ENCODE results near the gene STX7.
A peak's percentile ranks its signal among the peaks of the same experiment; 100 is the strongest.
"Not testable (repeated sequence)": the region's sequence is repeated elsewhere in the genome, so short reads cannot be mapped to it uniquely, and the experiment has no call there.

The STX7 gene, protein sequence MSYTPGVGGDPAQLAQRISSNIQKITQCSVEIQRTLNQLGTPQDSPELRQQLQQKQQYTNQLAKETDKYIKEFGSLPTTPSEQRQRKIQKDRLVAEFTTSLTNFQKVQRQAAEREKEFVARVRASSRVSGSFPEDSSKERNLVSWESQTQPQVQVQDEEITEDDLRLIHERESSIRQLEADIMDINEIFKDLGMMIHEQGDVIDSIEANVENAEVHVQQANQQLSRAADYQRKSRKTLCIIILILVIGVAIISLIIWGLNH

DNA sequence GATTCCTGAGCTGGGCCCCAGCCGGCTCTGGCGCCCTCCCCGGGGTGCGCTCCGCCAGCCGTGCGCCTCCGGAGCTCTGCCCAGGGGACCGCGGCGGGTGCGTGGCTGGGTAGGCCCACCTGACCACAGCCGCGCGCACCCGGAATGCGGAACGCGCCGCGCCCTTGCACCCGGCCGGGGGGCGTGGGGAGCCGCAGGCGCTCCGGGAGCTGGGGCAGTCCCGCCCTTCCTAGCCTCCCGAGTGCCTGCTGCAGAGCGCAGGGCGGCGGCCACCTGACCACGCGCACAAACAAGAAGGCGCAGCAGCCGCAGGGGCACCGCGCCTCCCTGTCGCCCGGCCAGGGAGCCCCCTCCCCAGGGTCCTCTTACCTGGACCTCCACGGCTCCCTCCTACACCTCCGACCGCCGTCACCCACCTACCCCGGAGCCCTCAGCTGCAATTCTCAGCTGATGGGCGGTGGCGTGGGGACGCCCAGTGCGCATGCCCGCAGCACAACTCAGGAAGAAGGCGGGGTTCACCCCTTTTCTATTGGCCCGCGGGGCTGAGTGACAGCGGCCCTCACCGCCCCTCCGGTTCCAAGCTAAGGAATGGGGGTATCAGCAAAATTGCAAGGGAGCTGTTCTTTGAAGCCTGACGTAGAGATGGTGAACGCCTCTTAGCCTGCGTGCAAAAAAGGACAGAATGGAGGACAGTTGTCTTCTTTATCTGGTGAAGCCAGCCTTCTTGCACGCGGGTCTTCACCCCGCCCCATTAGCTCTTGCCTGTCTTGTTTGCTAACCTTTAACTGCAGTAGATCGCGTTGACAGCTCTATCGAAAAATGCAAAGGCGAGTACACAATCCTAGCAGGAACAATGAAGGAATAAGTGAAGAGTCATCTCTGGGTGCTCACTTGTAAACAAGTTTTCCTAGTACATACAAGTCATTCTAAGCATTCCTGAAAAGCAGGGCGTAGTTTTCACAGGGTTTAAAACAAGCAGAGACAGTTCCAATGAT is at the start of gene STX7:
TSS of gene STX7 (minus strand) at position 479 of the 995 bp plus-strand sequence. CDS start 9,586 bp downstream, outside the sequence.
- DNase-seq, result peak; percentile 87

DNA sequence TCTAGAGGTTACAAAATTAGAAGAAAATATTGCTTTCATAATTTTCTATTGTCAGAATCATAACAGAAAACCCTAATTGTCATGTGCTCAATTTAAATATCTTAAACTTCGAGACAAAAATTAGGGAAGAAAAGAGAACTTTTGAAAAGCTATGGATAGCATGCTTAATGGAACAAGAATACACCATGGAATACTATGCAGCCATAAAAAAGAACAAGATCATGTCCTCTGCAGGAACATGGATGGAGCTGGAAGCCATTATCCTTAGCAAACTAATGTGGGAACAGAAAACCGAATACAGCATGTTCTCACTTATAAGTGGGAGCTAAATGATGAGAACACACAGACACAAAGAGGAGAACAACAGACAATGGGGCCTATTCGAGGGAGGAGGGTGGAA is 47.2 kb upstream of the STX7 start:
- DNase-seq, result not testable (repeated sequence)

- no peak for DNase-seq
These were observed 39.5 kb upstream of the STX7 start, which contains the start of gene TAAR8 for GRCh38 chr6:132552372-132552771. Gene TAAR8 (plus strand): TSS chr6:132552672. CDS start chr6:132552693, 21 bp downstream.

DNA sequence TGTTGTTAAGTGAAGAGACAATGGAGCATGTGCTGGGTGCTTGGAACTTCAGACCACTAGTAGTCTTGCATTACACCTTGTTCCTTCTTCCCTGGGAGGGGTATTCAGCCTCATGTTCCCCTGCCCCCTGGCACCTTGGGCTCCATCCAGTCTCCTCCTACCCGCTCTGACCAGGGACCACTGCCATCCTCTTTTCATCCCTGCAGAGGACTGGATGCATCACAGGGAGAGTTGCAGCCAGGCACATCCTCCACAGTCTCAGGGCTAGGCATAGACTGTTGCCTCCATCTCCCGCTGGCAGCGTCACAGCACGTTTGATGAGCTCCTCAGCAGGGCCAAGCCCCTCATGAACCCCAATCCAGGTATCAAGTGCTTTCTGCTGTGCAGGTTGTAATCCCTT is 38.3 kb upstream of the STX7 start:
- no peak for DNase-seq

GRCh38 chr6:132548746-132549463 is 36.0 kb upstream of the STX7 start:
- no peak for DNase-seq

- DNase-seq, result no peak
These were observed 31.9 kb upstream of the STX7 start for GRCh38 chr6:132544826-132545225.

- no peak for DNase-seq
These were observed 25.1 kb upstream of the STX7 start, which contains the start of gene TAAR9 for GRCh38 chr6:132537977-132538376. Gene TAAR9 (plus strand): TSS chr6:132538277. CDS start chr6:132538290, 13 bp downstream.

DNA sequence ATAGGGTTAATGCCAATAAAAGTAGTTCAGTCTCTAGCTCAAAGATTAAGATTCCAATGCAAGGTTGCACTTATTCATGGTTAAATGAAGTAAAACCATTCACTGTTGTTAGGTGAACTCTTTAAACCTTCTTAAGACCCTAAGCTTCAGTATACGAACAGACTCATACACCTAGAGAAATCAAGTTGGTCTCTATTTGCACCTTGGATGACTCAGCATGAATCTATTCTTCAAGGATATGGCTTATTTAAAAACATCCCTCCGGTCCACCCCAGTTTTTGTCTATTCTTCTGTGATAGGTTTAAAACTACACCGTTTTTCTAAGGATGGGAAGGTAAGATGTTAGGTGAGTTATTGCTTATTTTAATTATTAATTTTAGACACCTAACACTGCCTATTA is 24.2 kb upstream of the STX7 start:
- no peak for DNase-seq

- DNase-seq, result not testable (repeated sequence)
These were observed 21.6 kb upstream of the STX7 start for GRCh38 chr6:132534546-132534945.

DNA sequence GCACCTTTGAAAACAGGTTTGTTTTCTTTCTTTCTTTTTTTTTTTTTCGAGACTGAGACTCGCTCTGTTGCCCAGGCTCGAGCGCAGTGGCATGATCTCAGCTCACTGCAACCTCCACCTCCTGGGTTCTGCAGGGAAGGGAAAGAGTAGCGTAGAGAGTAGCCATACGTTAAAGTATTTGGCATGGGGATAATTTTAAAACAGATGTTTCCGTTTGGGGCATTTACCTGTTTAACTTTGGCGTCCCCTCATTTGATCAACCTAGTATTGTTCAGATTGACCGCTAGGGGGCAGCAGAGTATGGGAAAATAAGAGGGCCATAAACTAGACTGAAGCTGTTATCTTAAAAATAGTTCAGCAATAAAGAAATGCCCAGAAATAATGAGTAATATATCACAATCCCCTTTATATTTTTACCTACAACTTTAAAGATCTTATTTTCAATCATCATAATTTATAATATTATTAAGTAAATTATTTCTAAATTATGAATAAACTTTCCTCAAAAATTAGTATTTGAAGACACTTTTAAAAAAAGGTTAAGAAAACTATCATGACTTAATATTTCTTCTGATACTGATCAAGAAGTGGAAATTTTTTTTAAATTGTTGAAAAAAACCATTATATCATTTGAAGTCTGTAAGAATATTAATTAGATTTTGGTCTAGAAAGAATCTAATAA is 17.5 kb upstream of the STX7 start:
- DNase-seq, result peak; percentile 55

- DNase-seq, result no peak
These were observed 14.9 kb upstream of the STX7 start for GRCh38 chr6:132527791-132528190.

DNA sequence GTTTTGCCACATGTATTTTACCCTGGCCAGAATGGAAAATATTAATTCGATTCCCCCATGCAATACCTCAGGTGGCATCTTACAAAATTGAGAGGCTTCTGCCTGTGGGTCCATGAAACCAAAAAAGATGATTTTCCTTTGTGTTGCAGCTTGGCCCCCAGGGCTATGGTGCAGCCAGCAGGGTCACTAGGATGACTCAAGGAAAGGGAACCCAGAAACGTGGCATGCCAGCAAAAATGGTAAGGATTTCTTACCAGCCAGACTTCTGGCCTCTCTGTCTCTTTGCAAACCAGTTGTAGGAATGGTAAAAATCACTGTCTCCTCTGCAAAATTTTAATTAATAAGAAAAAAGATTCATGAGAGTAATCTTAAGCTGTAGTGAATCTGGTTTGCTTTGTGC is 13.5 kb upstream of the STX7 start:
- no peak for DNase-seq

DNA sequence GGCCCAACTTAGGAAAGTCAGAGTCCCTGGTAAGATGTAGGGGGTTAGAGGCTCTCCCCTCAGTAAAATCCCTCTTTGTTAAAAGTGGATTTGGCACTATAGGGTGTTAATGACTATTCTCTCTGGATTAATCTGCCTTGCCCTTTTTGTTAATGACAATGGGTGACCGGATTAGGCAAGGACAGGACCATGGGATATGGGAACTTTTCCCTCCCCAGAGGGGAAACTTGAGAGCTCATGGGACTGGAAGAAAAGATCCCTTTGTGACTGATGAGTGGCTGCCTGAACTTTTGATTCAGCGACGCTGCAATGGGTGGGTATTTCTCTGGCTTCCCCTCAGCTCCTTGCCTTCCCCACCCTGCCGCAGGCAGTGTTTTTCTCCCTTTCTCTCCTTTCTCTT is 12.9 kb upstream of the STX7 start:
- no peak for DNase-seq

DNA sequence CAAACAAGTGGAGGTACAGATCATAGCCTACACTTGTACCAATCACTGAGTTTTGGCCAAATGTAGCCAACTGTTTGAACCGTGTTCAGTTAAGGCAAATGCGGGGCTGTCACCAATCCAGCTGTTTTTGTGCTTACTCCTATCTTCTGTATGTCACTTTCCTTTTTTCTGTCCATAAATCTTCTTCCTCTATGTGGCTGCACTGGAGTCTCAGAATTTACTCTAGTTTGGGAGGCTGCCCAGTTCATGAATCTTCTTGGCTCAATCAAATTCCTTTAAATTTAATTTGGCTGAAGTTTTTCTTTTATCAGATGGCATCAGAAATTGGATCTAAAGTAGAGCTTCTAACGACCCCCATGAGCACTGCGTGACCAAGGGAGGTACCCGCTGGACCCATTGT is 11.7 kb upstream of the STX7 start:
- no peak for DNase-seq

DNA sequence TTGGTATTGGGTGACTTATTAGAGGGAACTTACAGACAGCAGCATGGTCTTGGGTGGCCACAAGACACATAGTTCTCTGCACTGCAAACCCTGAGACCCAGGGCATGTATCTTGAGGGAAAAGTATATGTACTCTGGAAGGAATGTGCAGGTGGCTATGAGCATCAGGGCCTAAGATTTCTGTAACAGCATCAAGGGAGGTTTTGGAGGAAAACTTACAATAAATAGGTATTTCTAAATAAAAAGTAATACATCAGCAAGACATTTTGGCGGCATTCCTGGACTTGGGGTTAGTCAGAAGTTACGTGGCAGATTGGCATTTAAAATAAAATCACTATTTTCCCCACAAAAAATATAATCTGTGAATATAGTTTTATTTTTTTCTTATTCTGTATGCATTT is 8.0 kb upstream of the STX7 start:
- DNase-seq, result no peak

GRCh38 chr6:132515386-132515785 is 2.5 kb upstream of the STX7 start:
- no peak for DNase-seq

GRCh38 chr6:132513831-132514545 is 1.1 kb upstream of the STX7 start:
- DNase-seq, result no peak

DNA sequence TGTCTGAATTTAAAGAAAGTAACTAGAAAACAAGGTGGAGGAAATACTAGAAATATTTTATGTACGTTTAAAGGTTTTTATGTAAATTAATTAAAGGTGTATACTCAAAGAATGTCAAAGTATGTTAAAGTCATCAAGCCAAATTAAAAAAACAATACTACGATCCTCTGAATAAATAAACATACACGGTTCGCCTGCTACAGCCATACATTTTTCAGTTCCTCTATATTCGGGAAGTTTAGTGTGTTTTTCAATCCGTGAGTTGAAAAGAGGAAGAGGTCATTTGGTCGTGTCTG is 626 bp downstream of the STX7 start:
- no peak for DNase-seq

GRCh38 chr6:132511831-132512220 is 1.1 kb downstream of the STX7 start:
- DNase-seq, result no peak

GRCh38 chr6:132511210-132511830 is 1.6 kb downstream of the STX7 start:
- no peak for DNase-seq
